Neural cell (in vitro differentiated cells): ENCODE results near the gene CCDC9.

Experiments used
- CTCF ChIP-seq: fragments of 450-650 bp; IDR thresholded peaks from 2 replicates; pipeline ENCODE4 v1.5.1; 2014; ENCODE audit warnings: antibody characterized with exemption, mild to moderate bottlenecking, moderate library complexity; ENCODE audit not compliant: poor library complexity, severe bottlenecking
- EZH2 ChIP-seq: fragments of 200-600, 300-800 bp; shearing (Covaris generic), sonication (generic); IDR thresholded peaks from 2 replicates; pipeline ENCODE4 v1.6.1; 2014; ENCODE audit warnings: antibody characterized with exemption, low read length, borderline replicate concordance, mild to moderate bottlenecking; ENCODE audit not compliant: insufficient read depth, poor library complexity, severe bottlenecking
- POLR2AphosphoS5 ChIP-seq: IDR thresholded peaks from 2 replicates; pipeline ENCODE4 v1.6.1; 2012

DNA sequence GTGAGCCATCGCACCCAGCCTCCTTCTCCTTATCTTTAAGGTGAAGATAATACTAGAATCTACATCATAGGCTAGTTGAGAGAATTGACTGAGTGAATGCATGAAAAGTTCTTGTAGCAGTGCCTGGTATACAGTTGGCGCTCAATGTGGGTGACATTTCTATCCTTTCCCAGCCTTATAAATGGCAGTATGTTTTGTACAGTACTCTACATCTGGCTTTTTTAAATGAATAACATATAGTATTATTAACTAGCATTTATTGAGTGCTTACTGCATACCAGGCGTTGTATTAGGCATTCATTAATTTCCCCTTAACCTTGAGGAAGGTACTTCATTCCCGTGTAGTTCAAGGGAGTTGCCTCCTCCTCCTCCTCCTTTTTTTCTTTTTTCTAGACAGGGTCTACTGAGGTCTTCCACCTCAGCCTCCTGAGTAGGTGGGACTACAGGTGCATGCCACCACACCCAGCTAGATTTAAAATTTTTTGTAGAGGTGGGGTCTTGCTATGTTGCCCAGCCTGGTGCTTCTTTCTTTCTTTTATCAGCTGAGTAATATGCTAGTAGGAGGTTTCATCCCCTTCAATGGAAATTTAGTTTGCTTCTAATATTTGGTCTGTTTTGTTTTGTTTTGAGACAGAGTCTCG lies 56.2 kb downstream of the CCDC9 start:
- TF ChIP-seq CTCF: no peak
- TF ChIP-seq POLR2AphosphoS5: no peak
- TF ChIP-seq EZH2: no peak
